Activated CD8-positive, alpha-beta memory T cell treated with anti-CD3 and anti-CD28 coated beads, Interleukin-2, amount 50 U/mL, for 48 hours (primary cell): ENCODE results near the gene SYNDIG1.

Experiments used
- DNase-seq: peaks from one replicate; pipeline ENCODE4 v3.0.0-alpha.2; 2020

The SYNDIG1 gene

GRCh38 chr20:24572140-24572539 lies 102.7 kb downstream of the SYNDIG1 start:
- DNase-seq, result no peak

GRCh38 chr20:24572862-24573261 lies 103.4 kb downstream of the SYNDIG1 start:
- DNase-seq, result no peak

GRCh38 chr20:24573557-24573956 lies 104.1 kb downstream of the SYNDIG1 start:
- no peak for DNase-seq

- DNase-seq, result no peak
Observed at GRCh38 chr20:24574307-24574706, 104.9 kb downstream of the SYNDIG1 start.

- no peak for DNase-seq
Observed at GRCh38 chr20:24574797-24575196, 105.4 kb downstream of the SYNDIG1 start.

GRCh38 chr20:24575811-24576210 lies 106.4 kb downstream of the SYNDIG1 start:
- no peak for DNase-seq

GRCh38 chr20:24576447-24576846 lies 107.0 kb downstream of the SYNDIG1 start:
- no peak for DNase-seq

GRCh38 chr20:24577271-24577909 lies 108.0 kb downstream of the SYNDIG1 start:
- DNase-seq, result no peak

GRCh38 chr20:24578567-24579415 lies 109.4 kb downstream of the SYNDIG1 start:
- no peak for DNase-seq

- DNase-seq, result no peak
Observed at GRCh38 chr20:24579475-24579874, 110.0 kb downstream of the SYNDIG1 start.

- no peak for DNase-seq
Observed at GRCh38 chr20:24580006-24580405, 110.6 kb downstream of the SYNDIG1 start.

GRCh38 chr20:24580855-24581254 lies 111.4 kb downstream of the SYNDIG1 start:
- no peak for DNase-seq

GRCh38 chr20:24581443-24582170 lies 112.2 kb downstream of the SYNDIG1 start:
- DNase-seq, result no peak

GRCh38 chr20:24582373-24583168 lies 113.1 kb downstream of the SYNDIG1 start:
- DNase-seq, result no peak

GRCh38 chr20:24583169-24583792 lies 113.9 kb downstream of the SYNDIG1 start:
- DNase-seq, result no peak

GRCh38 chr20:24584078-24584477 lies 114.6 kb downstream of the SYNDIG1 start:
- DNase-seq, result no peak

- no peak for DNase-seq
Observed at GRCh38 chr20:24584538-24585356, 115.3 kb downstream of the SYNDIG1 start.

GRCh38 chr20:24585796-24586522 lies 116.5 kb downstream of the SYNDIG1 start:
- no peak for DNase-seq

- no peak for DNase-seq
Observed at GRCh38 chr20:24586523-24586840, 117.1 kb downstream of the SYNDIG1 start.

GRCh38 chr20:24587384-24588046 lies 118.1 kb downstream of the SYNDIG1 start:
- DNase-seq, result no peak
